Heart left ventricle (tissue), 16 donors: Measurements from ENCODE around the gene YBX1. TPM values are rescaled to one million over a fixed set of nuclear protein-coding genes. Genes with fewer than 3 reads are reported as not detected.
A peak's percentile ranks its signal among the peaks of the same experiment; 100 is the strongest.

Source experiments
- ATAC-seq, 4 donors: fragments of 200-7000 bp; cut with Tn5 transposase; one replicate each; pipeline ENCODE4 v1.9.1; 2020 to 2022; ENCODE audit warnings: moderate library complexity in 4 of 4, mild to moderate bottlenecking in 3 of 4, moderate number of reproducible peaks in 1 of 4
- DNase-seq, 5 donors: peaks; one replicate each; pipeline ENCODE4 v3.0.0-alpha.2; 2020
- H3K27ac ChIP-seq, 12 donors: fragments of 200-600 bp; sonication (generic) in 4 of 12; one replicate each; pipeline versions ENCODE4 v1.5.0 to v1.8.0; 2016 to 2022; ENCODE audit warnings: mild to moderate bottlenecking in 2 of 12
- H3K27me3 ChIP-seq, 9 donors: fragments of 200-600 bp; sonication (generic) in 2 of 9; one replicate each; pipeline versions ENCODE4 v1.5.1 to v1.8.0; 2016 to 2022; ENCODE audit warnings: mild to moderate bottlenecking in 3 of 9
- H3K36me3 ChIP-seq, 9 donors: fragments of 200-600 bp; sonication (generic) in 2 of 9; one replicate each; pipeline versions ENCODE4 v1.5.0 to v1.8.0; 2018 to 2022; ENCODE audit warnings: mild to moderate bottlenecking in 2 of 9
- H3K4me1 ChIP-seq, 12 donors: fragments of 200-600 bp; sonication (generic) in 4 of 12; one replicate each; pipeline versions ENCODE4 v1.5.0 to v1.8.0; 2016 to 2022; ENCODE audit warnings: mild to moderate bottlenecking in 3 of 12
- H3K4me3 ChIP-seq, 12 donors: fragments of 200-600 bp; sonication (generic) in 4 of 12; one replicate each; pipeline versions ENCODE4 v1.5.0 to v1.8.0; 2017 to 2022; ENCODE audit warnings: mild to moderate bottlenecking in 9 of 12, moderate library complexity in 4 of 12
- H3K9me3 ChIP-seq, 12 donors: fragments of 200-600 bp; sonication (generic) in 4 of 12; one replicate each; pipeline versions ENCODE4 v1.5.0 to v1.8.0; 2016 to 2022; ENCODE audit warnings: mild to moderate bottlenecking in 1 of 12
- CTCF ChIP-seq, 12 donors: fragments of 200-600 bp; sonication (generic) in 4 of 12; IDR thresholded peaks; one replicate each; pipeline versions ENCODE4 v1.5.0 to v1.8.0; 2018 to 2022; ENCODE audit warnings: antibody characterized with exemption in 12 of 12, mild to moderate bottlenecking in 5 of 12
- POLR2A ChIP-seq, 2 donors: fragments of 450-650 bp; IDR thresholded peaks; one replicate each; pipeline ENCODE4 v1.6.1; 2017; ENCODE audit warnings: antibody characterized with exemption in 2 of 2, mild to moderate bottlenecking in 2 of 2, moderate library complexity in 2 of 2
- WGBS, 4 donors: extraction: QIAGEN DNeasy Blood & Tissue Kit in 2 of 4; methylation state at CpG; one replicate each; pipeline versions ENCODE4 v1.1.5 to v1.1.7; 2013 to 2018; 5-methylcytosine and 5-hydroxymethylcytosine counted together
- intact Hi-C, 10 donors: fragments of 100-400 bp; cut with DNase I; formaldehyde crosslinking; loops; one replicate each; pipeline versions ENCODE4 v1.11.1 to v1.14.2; 2022
- polyA plus RNA-seq, 2 donors: library from polyadenylated mRNA; stranded (reverse); fragments of 200-250 nt; gene quantifications; one replicate each; pipeline ENCODE4 v1.2.3, GENCODE V29; 2013
- total RNA-seq, 9 donors: library from RNA; depleted of rRNA in 2 of 9; stranded (reverse); fragments of >200 nt in 2 of 9; fragmentation: NEBNext Ultra II Directional in 3 of 9; extraction: Animal tissue kit (Norgen Biotek cat#: 25700) in 3 of 9; gene quantifications; one replicate each; pipeline versions ENCODE4 v1.1.0 to v1.2.4, GENCODE V29; 2016 to 2023
- donor health status: ischemic (EF 13 %, LVEDD 7.1; RV severe dilation, severe dysfunction).
- donor health status: healthy with polysubstance abuse.
- donor health status: DM: no; HTN: yes; CAD: no.
- donor health status: DM: no; HTN: no; CAD: no.
- donor health status: ischemic (EF 25% LVEDD 6.9; RV normal size, moderate dysfunction).
- donor health status: ischemic (EF 25% LVEDD 5.7; RV mildly dilated, moderate dysfunction).
- donor health status: healthy.
- donor health status: DM: yes; HTN: yes; CAD: no.
- donor health status: ischemic (EF 35%, LVEDD 5.7; RV mildly dilated, moderate dysfunction).
- donor health status: nonischemic (EF 11% LVEDD 7.7; RV severe dilation, severe dysfunction).
- donor health status: DM: yes; HTN: yes; CAD: no.
- donor health status: PGD.
- donor health status: ischemic (EF 29% LVEDD 5.4; RV normal size, mild dysfunction).
- donor health status: nonischemic (EF 23%, LVEDD 6.1; RV moderate dilation, normal function).

Gene YBX1
- total and polyA plus RNA-seq, 11 donors: 638 to 1,226 (median 788) TPM

- TF ChIP-seq POLR2A (IDR thresholded peaks at IDR 0.05): no peak
- no peak for TF ChIP-seq CTCF (IDR thresholded peaks at IDR 0.05)
- H3K27ac ChIP-seq: peak overlapping the region in 1 of 12 donors; percentile 70
- H3K4me3 ChIP-seq: no peak overlapping the region
- WGBS, 4 donors: 91 to 94% (median 92%) methylated on average over 3 of the region's 3 CpGs
- intact Hi-C loops: loop anchor here in 1 of 10 donors (10.0 kb wide), 1 partner anchor 89 kb away; the partner anchor contains the start of genes C1orf50 and P3H1
- peaks cover 0 to 42% (median 14%) of the 10 kb centered on the region in 9 donors for H3K36me3 ChIP-seq
- H3K9me3 ChIP-seq: no peaks in the 10 kb centered on the region
- DNase-seq (no peak), ATAC-seq (no peak)
- no peaks in the 10 kb centered on the region for H3K27me3 ChIP-seq
- peaks cover 0 to 28% (median 5%) of the 10 kb centered on the region in 12 donors for H3K4me1 ChIP-seq
Measured at GRCh38 chr1:42675467-42675866, 6.8 kb upstream of the YBX1 start.

DNA sequence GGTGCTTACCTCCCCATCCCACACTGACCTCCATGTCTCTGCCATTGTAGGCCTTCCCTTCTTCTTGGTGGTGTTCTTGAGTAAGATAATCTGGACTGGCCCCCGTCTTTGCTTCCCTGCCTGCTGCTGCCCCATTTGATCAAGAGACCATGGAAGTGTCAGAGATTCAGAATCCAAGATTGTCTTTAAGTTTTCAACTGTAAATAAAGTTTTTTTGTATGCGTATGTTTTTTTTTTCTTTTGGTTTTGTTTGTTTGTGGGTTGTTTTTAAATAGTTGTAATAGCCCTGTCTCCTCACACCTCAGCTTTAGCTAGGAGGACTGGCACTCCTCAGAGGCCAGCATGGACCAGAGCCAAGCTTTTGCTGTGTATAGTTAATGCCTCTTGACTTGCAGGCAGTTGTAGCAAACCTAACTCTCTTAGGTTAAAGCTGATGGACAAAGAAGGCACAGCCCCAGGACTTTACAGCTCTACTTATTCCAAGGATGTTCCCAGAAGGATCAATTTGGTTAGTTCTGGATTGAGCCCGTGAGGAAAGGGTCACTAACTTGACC, 5.6 kb upstream of the YBX1 start:
- intact Hi-C loops: loop anchor here in 1 of 10 donors (10.0 kb wide), 1 partner anchor 88 kb away; the partner anchor contains the start of genes C1orf50 and P3H1
- peak overlapping the region in 1 of 12 donors; percentile 8 for H3K27ac ChIP-seq
- ATAC-seq: no peak

GRCh38 chr1:42679364-42679983, 2.7 kb upstream of the YBX1 start:
- ATAC-seq (no peak), DNase-seq (no peak)
- intact Hi-C loops: loop anchor here in 1 of 10 donors (10.0 kb wide), 1 partner anchor 85 kb away; the partner anchor contains the start of genes C1orf50 and P3H1
- no peak overlapping the region for H3K4me3 ChIP-seq
- H3K36me3 ChIP-seq: peaks cover 0 to 24% (median 9%) of the 10 kb centered on the region in 9 donors
- peaks cover 8 to 44% (median 25%) of the 10 kb centered on the region in 12 donors for H3K4me1 ChIP-seq
- WGBS, 4 donors: 76 to 83% (median 83%) methylated on average over 10 of the region's 10 CpGs
- no peaks in the 10 kb centered on the region for H3K9me3 ChIP-seq
- TF ChIP-seq CTCF (IDR thresholded peaks at IDR 0.05) (no peak), POLR2A (IDR thresholded peaks at IDR 0.05) (no peak)
- H3K27ac ChIP-seq: no peak overlapping the region
- H3K27me3 ChIP-seq: no peaks in the 10 kb centered on the region

More for the DNA sequence above, 5.6 kb upstream of the YBX1 start:
- Histone ChIP-seq H3K9me3 (no peaks in the 10 kb centered on the region), H3K4me1 (peaks cover 2 to 39% (median 14%) of the 10 kb centered on the region in 12 donors), H3K27me3 (no peaks in the 10 kb centered on the region), H3K36me3 (peaks cover 0 to 31% (median 6%) of the 10 kb centered on the region in 9 donors), H3K4me3 (no peak overlapping the region)
- DNase-seq: peak in 3 of 5 donors; percentile 22 to 76 (median 59)
- WGBS, 4 donors: 72 to 77% (median 75%) methylated on average over 3 of the region's 3 CpGs
- no peak for TF ChIP-seq POLR2A (IDR thresholded peaks at IDR 0.05)
- TF ChIP-seq CTCF (IDR thresholded peaks at IDR 0.05): no peak

DNA sequence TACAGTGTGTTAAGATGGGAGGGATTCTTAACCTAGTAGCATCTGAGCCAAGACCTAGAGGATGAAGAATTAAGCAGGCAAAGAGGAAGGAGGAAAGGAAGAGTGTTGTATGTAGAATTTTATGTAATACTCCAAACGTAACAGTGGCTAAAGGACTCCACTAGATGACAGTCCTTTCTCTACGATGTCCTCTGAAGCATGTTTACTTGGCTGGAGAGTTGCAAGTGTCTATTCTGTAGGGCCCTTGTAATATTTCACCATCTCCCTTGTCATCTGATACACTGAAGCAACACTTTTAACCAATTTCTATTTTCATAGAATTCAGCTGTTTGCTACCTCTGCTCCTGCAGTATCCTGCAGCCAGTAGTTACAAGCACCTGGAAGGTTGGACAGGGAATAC, 2.2 kb upstream of the YBX1 start:
- no peaks in the 10 kb centered on the region for H3K9me3 ChIP-seq
- no peak overlapping the region for H3K4me3 ChIP-seq
- TF ChIP-seq CTCF (IDR thresholded peaks at IDR 0.05) (no peak), POLR2A (IDR thresholded peaks at IDR 0.05) (no peak)
- peaks cover 0 to 25% (median 9%) of the 10 kb centered on the region in 9 donors for H3K36me3 ChIP-seq
- no peak overlapping the region for H3K27ac ChIP-seq
- WGBS, 4 donors: 67 to 79% (median 75%) methylated on average over 2 of the region's 2 CpGs
- intact Hi-C loops: loop anchor here in 8 of 10 donors (2.0 to 10.0 kb wide), 8 partner anchors 21 to 505 kb away; partner anchors contain the start of genes C1orf50 (in 6 of the 8), P3H1 (in 6 of the 8), FOXJ3 (in 3 of the 8) and PPIH (in 1 of the 8)
- peaks cover 10 to 48% (median 28%) of the 10 kb centered on the region in 12 donors for H3K4me1 ChIP-seq
- no peaks in the 10 kb centered on the region for H3K27me3 ChIP-seq
- no peak for DNase-seq
- no peak for ATAC-seq
